Adrenal gland (tissue), 12 donors: ENCODE data around the gene IFT25. TPM values are rescaled to one million over a fixed set of nuclear protein-coding genes. Genes with fewer than 3 reads are reported as not detected.

Experiments
- DNase-seq, 7 donors: peaks; one replicate each; pipeline ENCODE4 v3.0.0-alpha.2; 2019 to 2020
- H3K27ac ChIP-seq, 5 donors: fragments of 200-600 bp; sonication (generic) in 4 of 5; 1 replicate in 3 of 5; 2 replicates in 2 of 5; pipeline versions ENCODE4 v1.5.1 to v1.8.0; 2016 to 2020; ENCODE audit warnings: mild to moderate bottlenecking in 1 of 5
- H3K27me3 ChIP-seq: fragments of 200-600 bp; 2 replicates; pipeline ENCODE4 v1.8.0; 2021
- H3K36me3 ChIP-seq, 2 donors: fragments of 200-600 bp; replicated peaks in 1 of 2; 1 replicate in 1 of 2; 2 replicates in 1 of 2; pipeline versions ENCODE4 v1.5.1 to v1.8.0; 2018 to 2022
- H3K4me1 ChIP-seq, 2 donors: fragments of 200-600 bp; replicated peaks in 1 of 2; 1 replicate in 1 of 2; 2 replicates in 1 of 2; pipeline versions ENCODE4 v1.5.1 to v1.8.0; 2018 to 2021
- H3K4me3 ChIP-seq, 4 donors: fragments of 200-600 bp; sonication (generic) in 3 of 4; one replicate each; pipeline ENCODE4 v1.5.1; 2016 to 2018
- H3K9me3 ChIP-seq, 3 donors: fragments of 200-600 bp; sonication (generic) in 1 of 3; replicated peaks in 1 of 3; 1 replicate in 2 of 3; 2 replicates in 1 of 3; pipeline versions ENCODE4 v1.5.1 to v1.8.0; 2016 to 2021
- POLR2A ChIP-seq, 2 donors: fragments of 450-650 bp; IDR thresholded peaks; one replicate each; pipeline ENCODE4 v1.6.1; 2017; ENCODE audit warnings: antibody characterized with exemption in 2 of 2, mild to moderate bottlenecking in 2 of 2, moderate library complexity in 1 of 2
- WGBS, 4 donors: extraction: QIAGEN DNeasy Blood & Tissue Kit in 2 of 4; methylation state at CpG; one replicate each; pipeline versions ENCODE4 v1.1.5 to v1.1.7; 2013 to 2017; 5-methylcytosine and 5-hydroxymethylcytosine counted together
- intact Hi-C, 2 donors: fragments of 100-400 bp; cut with DNase I; formaldehyde crosslinking; loops; one replicate each; pipeline versions ENCODE4 v1.14.1 to v1.15.0; 2022 to 2023
- polyA plus RNA-seq, 3 donors: library from polyadenylated mRNA; stranded (reverse); fragments of 200-250 nt in 2 of 3; fragments of 350-450 nt in 1 of 3; fragmentation: Illumina TruSeq in 1 of 3; extraction: RNeasy Lipid Tissue Mini Kit (QIAGEN cat#74804) in 1 of 3; gene quantifications; one replicate each; pipeline ENCODE4 v1.2.3, GENCODE V29; 2013 to 2014
- total RNA-seq, 9 donors: library from RNA; depleted of rRNA in 4 of 9; stranded (reverse); fragments of >200 nt in 4 of 9; fragments of 120-200 nt in 1 of 9; fragmentation: NEBNext Ultra II Directional in 1 of 9; extraction: Animal tissue kit (Norgen Biotek cat#: 25700) in 1 of 9; gene quantifications; one replicate each; pipeline versions ENCODE4 v1.1.0 to v1.2.4, GENCODE V29; 2013 to 2023
- TF ChIP-seq, protein P1 (sequence below), 6 experiments: fragments of 450-650 bp in 4 of 6; fragments of 200-600 bp in 2 of 6; sonication (generic) in 1 of 6; IDR thresholded peaks; 1 replicate in 5 of 6; 2 replicates in 1 of 6; pipeline versions ENCODE4 v1.5.1 to v1.8.0; 2016 to 2021; ENCODE audit warnings: antibody characterized with exemption in 6 of 6, mild to moderate bottlenecking in 2 of 6, moderate library complexity in 1 of 6
- donor health status: healthy with polysubstance abuse.
- donor health status: Bipolar disorder and iron deficiency.
- donor health status: DM: yes; HTN: yes; CAD: no.
- donor health status: DM: no; HTN: no; CAD: no.
- donor health status: DM: no; HTN: no; CAD: no.
- donor health status: DM: yes; HTN: yes; CAD: no.

The IFT25 gene
- total and polyA plus RNA-seq, 12 donors, result 7.2 to 53.1 (median 29.1) TPM

DNA sequence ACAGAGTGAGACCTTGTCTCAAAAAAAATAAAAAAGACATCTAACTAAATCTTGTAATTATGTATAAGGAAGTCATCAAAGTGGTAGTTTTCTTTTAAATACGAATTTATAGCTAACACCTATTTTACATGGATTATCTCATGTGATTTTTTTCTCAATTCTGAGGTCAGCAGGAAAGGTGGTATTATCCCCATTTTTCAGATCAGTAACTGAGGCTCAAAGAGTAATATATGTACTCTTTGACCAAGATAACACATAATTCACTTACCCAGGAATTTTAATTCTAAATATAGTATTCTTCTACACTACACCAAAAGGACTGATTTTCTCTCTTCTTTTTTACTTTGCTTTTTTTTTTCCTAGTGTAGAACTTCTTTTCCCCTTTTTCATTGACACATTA, 9.1 kb downstream of the IFT25 start:
- no peak for DNase-seq
- H3K36me3 ChIP-seq, result no peaks in the 10 kb centered on the region
- no peaks in the 10 kb centered on the region for H3K27me3 ChIP-seq
- intact Hi-C loops, result no loop called here
- WGBS, 4 donors, result 92 to 98% (median 95%) methylated on average over 1 of the region's 1 CpG
- H3K4me1 ChIP-seq, result peaks cover 0 to 7% of the 10 kb centered on the region in 2 donors
- no peak overlapping the region for H3K27ac ChIP-seq
- no peak overlapping the region for H3K4me3 ChIP-seq
- H3K9me3 ChIP-seq, result peaks cover 0 to 4% (median 0%) of the 10 kb centered on the region in 3 donors
- no peak for TF ChIP-seq POLR2A (IDR thresholded peaks at IDR 0.05)
- TF ChIP-seq, protein P1, sequence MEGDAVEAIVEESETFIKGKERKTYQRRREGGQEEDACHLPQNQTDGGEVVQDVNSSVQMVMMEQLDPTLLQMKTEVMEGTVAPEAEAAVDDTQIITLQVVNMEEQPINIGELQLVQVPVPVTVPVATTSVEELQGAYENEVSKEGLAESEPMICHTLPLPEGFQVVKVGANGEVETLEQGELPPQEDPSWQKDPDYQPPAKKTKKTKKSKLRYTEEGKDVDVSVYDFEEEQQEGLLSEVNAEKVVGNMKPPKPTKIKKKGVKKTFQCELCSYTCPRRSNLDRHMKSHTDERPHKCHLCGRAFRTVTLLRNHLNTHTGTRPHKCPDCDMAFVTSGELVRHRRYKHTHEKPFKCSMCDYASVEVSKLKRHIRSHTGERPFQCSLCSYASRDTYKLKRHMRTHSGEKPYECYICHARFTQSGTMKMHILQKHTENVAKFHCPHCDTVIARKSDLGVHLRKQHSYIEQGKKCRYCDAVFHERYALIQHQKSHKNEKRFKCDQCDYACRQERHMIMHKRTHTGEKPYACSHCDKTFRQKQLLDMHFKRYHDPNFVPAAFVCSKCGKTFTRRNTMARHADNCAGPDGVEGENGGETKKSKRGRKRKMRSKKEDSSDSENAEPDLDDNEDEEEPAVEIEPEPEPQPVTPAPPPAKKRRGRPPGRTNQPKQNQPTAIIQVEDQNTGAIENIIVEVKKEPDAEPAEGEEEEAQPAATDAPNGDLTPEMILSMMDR (IDR thresholded peaks at IDR 0.05), result no peak

DNA sequence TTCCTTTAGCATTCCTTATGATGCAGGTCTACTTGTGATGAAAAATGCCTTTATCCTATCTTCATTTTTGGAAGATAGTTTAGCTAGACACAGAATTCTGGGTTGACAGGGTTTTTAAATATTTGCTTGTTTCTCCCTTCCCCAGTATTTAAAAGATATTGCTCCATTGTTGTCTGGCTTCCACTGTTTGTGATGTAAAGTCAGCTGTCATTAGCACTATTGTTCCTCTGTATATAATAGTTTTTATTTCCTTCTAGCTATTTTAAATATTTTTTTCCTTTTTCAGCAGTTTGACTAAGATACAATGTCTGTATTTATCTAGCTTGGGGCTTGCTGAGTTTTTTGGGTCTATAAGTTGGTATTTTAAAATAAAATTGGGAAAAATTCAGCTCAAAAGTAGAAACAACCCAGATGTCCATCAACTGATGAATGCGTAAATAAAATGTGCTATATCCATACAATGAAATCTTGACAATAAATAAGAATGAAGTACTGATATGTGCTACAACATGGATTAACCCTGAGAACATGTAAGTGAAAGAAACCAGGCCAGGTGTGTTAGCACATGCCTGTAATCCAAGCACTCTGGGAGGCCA, 11.2 kb downstream of the IFT25 start:
- 96 to 100% (median 100%) methylated on average over 1 of the region's 1 CpG for WGBS, 4 donors
- Histone ChIP-seq H3K9me3 (peaks cover 0 to 4% (median 0%) of the 10 kb centered on the region in 3 donors), H3K4me1 (peaks cover 0 to 7% of the 10 kb centered on the region in 2 donors), H3K27ac (no peak overlapping the region), H3K27me3 (no peaks in the 10 kb centered on the region), H3K36me3 (no peaks in the 10 kb centered on the region), H3K4me3 (no peak overlapping the region)
- no peak for TF ChIP-seq POLR2A (IDR thresholded peaks at IDR 0.05)
- TF ChIP-seq, protein P1 (IDR thresholded peaks at IDR 0.05), result no peak
- intact Hi-C loops, result no loop called here
- no peak for DNase-seq

DNA sequence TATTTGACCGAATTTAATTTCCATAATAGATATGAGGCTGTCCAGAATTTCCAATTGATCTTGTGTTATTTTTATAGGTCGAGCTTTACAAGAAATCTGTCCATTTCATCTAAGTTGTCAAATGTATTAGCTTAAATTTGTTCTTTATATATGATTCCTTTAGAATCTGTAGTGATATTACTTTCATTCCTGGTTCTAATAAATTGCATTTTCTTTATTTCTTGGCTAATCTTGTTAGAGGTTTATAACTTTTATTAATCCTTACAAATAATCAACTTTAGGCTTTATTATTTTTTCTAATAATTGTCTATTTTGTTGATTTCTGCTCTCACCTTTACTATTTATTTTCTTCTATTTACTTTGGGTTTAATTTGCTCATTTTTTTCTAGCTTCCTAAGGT, 14.0 kb downstream of the IFT25 start:
- no peaks in the 10 kb centered on the region for H3K27me3 ChIP-seq
- H3K4me1 ChIP-seq, result no peaks in the 10 kb centered on the region
- no peak overlapping the region for H3K27ac ChIP-seq
- H3K9me3 ChIP-seq, result peaks cover 0 to 4% (median 0%) of the 10 kb centered on the region in 3 donors
- no peak for DNase-seq
- no peak overlapping the region for H3K4me3 ChIP-seq
- H3K36me3 ChIP-seq, result peaks cover 0 to 7% of the 10 kb centered on the region in 2 donors
- TF ChIP-seq POLR2A (IDR thresholded peaks at IDR 0.05), result no peak
- TF ChIP-seq, protein P1 (IDR thresholded peaks at IDR 0.05), result no peak
- intact Hi-C loops, result no loop called here
- WGBS, 4 donors, result 96 to 100% (median 98%) methylated on average over 2 of the region's 2 CpGs

DNA sequence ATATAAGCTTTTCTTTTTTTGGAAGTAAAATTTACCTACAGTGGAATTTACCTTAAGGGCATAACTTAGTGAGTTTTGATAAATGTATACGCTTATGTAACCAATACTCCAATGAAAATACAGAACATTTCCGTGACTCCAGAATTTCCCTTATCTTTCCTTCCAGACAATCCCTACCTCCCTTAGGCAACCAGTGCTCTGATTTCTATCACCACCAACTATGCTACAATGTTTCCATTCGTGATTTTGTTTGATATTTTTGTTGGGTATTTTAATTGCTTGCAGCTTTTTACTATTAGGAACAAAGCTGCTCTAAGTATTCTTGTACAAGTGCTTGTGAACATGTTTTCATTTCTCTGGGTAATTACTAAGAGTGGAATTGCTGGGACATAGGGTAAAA, 14.6 kb downstream of the IFT25 start:
- Histone ChIP-seq H3K27ac (no peak overlapping the region), H3K4me1 (no peaks in the 10 kb centered on the region), H3K27me3 (no peaks in the 10 kb centered on the region), H3K36me3 (peaks cover 0 to 7% of the 10 kb centered on the region in 2 donors), H3K4me3 (no peak overlapping the region), H3K9me3 (peaks cover 0 to 4% (median 0%) of the 10 kb centered on the region in 3 donors)
- TF ChIP-seq, protein P1 (IDR thresholded peaks at IDR 0.05), result no peak
- TF ChIP-seq POLR2A (IDR thresholded peaks at IDR 0.05), result no peak
- no peak for DNase-seq
- WGBS, 4 donors, result 94 to 97% (median 94%) methylated on average over 3 of the region's 3 CpGs
- intact Hi-C loops, result no loop called here
